Prostate gland (tissue), 2 donors: Measurements from ENCODE around the gene CABP4.

ENCODE experiments used
- CTCF ChIP-seq, 4 experiments: fragments of 200-600 bp in 2 of 4; fragments of 450-650 bp in 2 of 4; sonication (generic) in 2 of 4; IDR thresholded peaks; 1 replicate in 3 of 4; 2 replicates in 1 of 4; pipeline ENCODE4 v1.5.1; 2016 to 2019; ENCODE audit warnings: antibody characterized with exemption in 4 of 4, mild to moderate bottlenecking in 2 of 4, moderate library complexity in 2 of 4
- POLR2A ChIP-seq: fragments of 450-650 bp; IDR thresholded peaks from one replicate; pipeline ENCODE4 v1.6.1; 2016; ENCODE audit warnings: antibody characterized with exemption, mild to moderate bottlenecking

- TF ChIP-seq POLR2A (no peak), CTCF (IDR thresholded peaks at IDR 0.05) (no peak)
Observed at GRCh38 chr11:67472882-67473281, 17.7 kb downstream of the CABP4 start.
